ENCODE data around the gene PAK3. TPM values are rescaled to one million over a fixed set of nuclear protein-coding genes. Genes with fewer than 3 reads are reported as not detected.

The PAK3 gene
- total and polyA plus RNA-seq, 2 experiments from 2014 or later, result 5.0 to 5.4 TPM

- TF ChIP-seq CTCF (conservative IDR thresholded peaks at IDR 0.05; ENCODE audit: low read depth in 2 of 2) (no peak), EZH2phosphoT487 (IDR thresholded peaks at IDR 0.05; ENCODE audit: unreplicated experiment) (no peak), CREB1 (CRISPR knock-in tag; IDR thresholded peaks at IDR 0.05; ENCODE audit: low read depth) (no peak), NANOG (IDR thresholded peaks at IDR 0.05; ENCODE audit: borderline replicate concordance) (no peak), ETS1 (IDR thresholded peaks at IDR 0.05) (no peak), POLR2AphosphoS5 (IDR thresholded peaks at IDR 0.05; ENCODE audit: low read depth) (no peak)
Measured at GRCh38 chrX:111254896-111255693, 159.1 kb downstream of the PAK3 start (continued).

GRCh38 chrX:111257733-111258132, 161.7 kb downstream of the PAK3 start:
- no peak overlapping the region for H3K4me3 ChIP-seq
- no peaks in the 10 kb centered on the region for H3K27me3 ChIP-seq (ENCODE audit: insufficient read depth)
- no peaks in the 10 kb centered on the region for H3F3A ChIP-seq (replicated peaks; ENCODE audit: low read depth)
- H3K9me3 Mint-ChIP-seq, result no peaks in the 10 kb centered on the region; the same call in 2 of the 3 replicates
- H3K9me2 ChIP-seq (ENCODE audit: insufficient read depth), result no peaks in the 10 kb centered on the region
- peaks cover 6% of the 10 kb centered on the region for H3K27me3 Mint-ChIP-seq (ENCODE audit: insufficient read depth, low read depth, poor library complexity)
- DNase-seq (ENCODE audit: low spot score) (no peak), ATAC-seq (no peak)
- H3K4me2 ChIP-seq, result no peak overlapping the region
- H3K36me3 Mint-ChIP-seq (ENCODE audit: low read depth), result no peaks in the 10 kb centered on the region
- H3K36me3 ChIP-seq (ENCODE audit: insufficient read depth), result no peaks in the 10 kb centered on the region
- no peak overlapping the region for H3K4me3 Mint-ChIP-seq
- H3K4me1 ChIP-seq (ENCODE audit: insufficient read depth), result 0 out of 2 replicates have a peak, but pooled peaks cover 3% of the 10 kb centered on the region
- H3K27ac Mint-ChIP-seq, result no peak overlapping the region
- peaks cover 3% of the 10 kb centered on the region; the same call in 2 of the 3 replicates for H3K4me1 Mint-ChIP-seq
- H2AFZ ChIP-seq, result no peak overlapping the region
- no peaks in the 10 kb centered on the region for H3K79me2 ChIP-seq (replicated peaks; ENCODE audit: insufficient read depth)
- no peak overlapping the region for H3K27ac ChIP-seq (ENCODE audit: low read depth)
- H4K20me1 ChIP-seq (replicated peaks; ENCODE audit: insufficient read depth), result no peaks in the 10 kb centered on the region
- TF ChIP-seq POLR2AphosphoS5 (IDR thresholded peaks at IDR 0.05; ENCODE audit: low read depth) (no peak), EZH2phosphoT487 (IDR thresholded peaks at IDR 0.05; ENCODE audit: unreplicated experiment) (no peak), ZNF462 (CRISPR knock-in tag; IDR thresholded peaks at IDR 0.05) (no peak), ZNF114 (CRISPR knock-in tag; IDR thresholded peaks at IDR 0.05) (no peak), ETS1 (IDR thresholded peaks at IDR 0.05) (no peak), CTCF (conservative IDR thresholded peaks at IDR 0.05; ENCODE audit: low read depth in 2 of 2) (no peak), STAT1 (IDR thresholded peaks at IDR 0.05; ENCODE audit: unreplicated experiment) (no peak), NANOG (IDR thresholded peaks at IDR 0.05; ENCODE audit: borderline replicate concordance) (no peak), CREB1 (CRISPR knock-in tag; IDR thresholded peaks at IDR 0.05; ENCODE audit: low read depth) (no peak), JUNB (IDR thresholded peaks at IDR 0.05; ENCODE audit: unreplicated experiment) (no peak)
